Chondrocyte (in vitro differentiated cells): ENCODE data around the gene PALM. TPM values are rescaled to one million over a fixed set of nuclear protein-coding genes. Genes with fewer than 3 reads are reported as not detected.

Source experiments
- DNase-seq: peaks from one replicate; pipeline ENCODE4 v3.0.0; 2021; ENCODE audit warnings: mixed read lengths, low spot score
- H3K27ac Mint-ChIP-seq: one replicate; pipeline ENCODE4 v1.8.0; 2021; ENCODE audit warnings: mild to moderate bottlenecking, moderate library complexity, mixed read lengths; ENCODE audit not compliant: unreplicated experiment
- H3K27me3 Mint-ChIP-seq: 2 replicates; pipeline ENCODE4 v1.8.0; 2021; ENCODE audit warnings: low read depth, mixed read lengths
- H3K36me3 Mint-ChIP-seq: 2 replicates; pipeline ENCODE4 v1.8.0; 2021; ENCODE audit warnings: low read depth, mixed read lengths
- H3K4me1 Mint-ChIP-seq: 2 replicates; pipeline ENCODE4 v1.8.0; 2021; ENCODE audit warnings: low read depth, mild to moderate bottlenecking, mixed read lengths
- H3K4me3 Mint-ChIP-seq: one replicate; pipeline ENCODE4 v1.8.0; 2021; ENCODE audit warnings: mild to moderate bottlenecking, moderate library complexity, mixed read lengths; ENCODE audit not compliant: unreplicated experiment
- H3K9me3 Mint-ChIP-seq: 2 replicates; pipeline ENCODE4 v1.8.0; 2021; ENCODE audit warnings: low read depth, mixed read lengths
- CTCF ChIP-seq: fragments of 200-600 bp; sonication (generic); IDR thresholded peaks from 2 replicates; pipeline ENCODE4 v1.5.0; 2021; ENCODE audit warnings: antibody characterized with exemption, mild to moderate bottlenecking, moderate library complexity
- total RNA-seq: library from RNA; stranded (reverse); gene quantifications from 3 replicates; pipeline ENCODE4 v1.2.1, GENCODE V29; 2021

PALM gene
- total RNA-seq, 1 donor from 2014 or later = 182 TPM

GRCh38 chr19:709196-709964, 645 bp downstream of the PALM start:
- no peak overlapping the region for H3K27ac Mint-ChIP-seq
- H3K36me3 Mint-ChIP-seq = peaks cover 2% of the 10 kb centered on the region
- no peaks in the 10 kb centered on the region for H3K27me3 Mint-ChIP-seq
- no peaks in the 10 kb centered on the region for H3K9me3 Mint-ChIP-seq
- H3K4me3 Mint-ChIP-seq = peak overlapping the region; percentile 73
- no peak for TF ChIP-seq CTCF
- peaks cover 28% of the 10 kb centered on the region for H3K4me1 Mint-ChIP-seq
- no peak for DNase-seq

GRCh38 chr19:709965-710571, 1.3 kb downstream of the PALM start:
- Mint-ChIP-seq H3K9me3 (no peaks in the 10 kb centered on the region), H3K27ac (peak overlapping the region; percentile 66), H3K4me1 (peaks cover 28% of the 10 kb centered on the region), H3K27me3 (no peaks in the 10 kb centered on the region), H3K36me3 (peaks cover 2% of the 10 kb centered on the region), H3K4me3 (peak overlapping the region; percentile 73)
- no peak for DNase-seq
- no peak for TF ChIP-seq CTCF

GRCh38 chr19:710767-711166, 2.0 kb downstream of the PALM start:
- peaks cover 4% of the 10 kb centered on the region for H3K9me3 Mint-ChIP-seq
- peak overlapping the region; percentile 87 for H3K27ac Mint-ChIP-seq
- peaks cover 28% of the 10 kb centered on the region for H3K4me1 Mint-ChIP-seq
- no peaks in the 10 kb centered on the region for H3K27me3 Mint-ChIP-seq
- H3K36me3 Mint-ChIP-seq = peaks cover 9% of the 10 kb centered on the region
- no peak for TF ChIP-seq CTCF
- DNase-seq = no peak
- peak overlapping the region; percentile 73 for H3K4me3 Mint-ChIP-seq

- Mint-ChIP-seq H3K27ac (peak overlapping the region; percentile 87), H3K4me3 (peak overlapping the region; percentile 73), H3K4me1 (peaks cover 28% of the 10 kb centered on the region), H3K36me3 (peaks cover 11% of the 10 kb centered on the region), H3K27me3 (no peaks in the 10 kb centered on the region), H3K9me3 (peaks cover 4% of the 10 kb centered on the region)
- TF ChIP-seq CTCF = no peak
- no peak for DNase-seq
Measured at GRCh38 chr19:711254-711653, 2.5 kb downstream of the PALM start.

- Mint-ChIP-seq H3K9me3 (peaks cover 4% of the 10 kb centered on the region), H3K27me3 (no peaks in the 10 kb centered on the region), H3K36me3 (peaks cover 11% of the 10 kb centered on the region), H3K27ac (no peak overlapping the region), H3K4me3 (no peak overlapping the region), H3K4me1 (peaks cover 32% of the 10 kb centered on the region)
- no peak for DNase-seq
- TF ChIP-seq CTCF = no peak
Measured at GRCh38 chr19:715347-715746, 6.6 kb downstream of the PALM start.
